ENCODE data around the gene CLEC12A. TPM values are rescaled to one million over a fixed set of nuclear protein-coding genes. Genes with fewer than 3 reads are reported as not detected.

CLEC12A gene
- total RNA-seq: not detected in 3 replicates
- long read RNA-seq: 0 reads

DNA sequence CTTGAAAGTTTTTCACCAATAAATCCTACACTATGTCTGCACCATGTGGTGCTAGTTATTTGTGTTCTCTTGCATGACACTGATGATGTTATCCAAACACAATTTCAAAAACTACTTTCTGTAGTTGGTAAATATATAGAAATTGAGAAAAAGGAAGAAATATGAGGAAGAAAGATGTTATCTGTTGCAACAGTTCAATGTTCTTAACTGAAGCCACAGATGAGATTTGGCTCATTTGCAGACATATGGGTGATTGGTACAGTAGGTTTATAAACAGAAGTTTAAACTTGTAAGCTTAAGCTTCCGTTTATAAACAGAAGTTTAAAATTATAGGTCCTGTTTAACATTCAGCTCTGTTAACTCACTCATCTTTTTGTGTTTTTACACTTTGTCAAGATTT lies at the start of gene CLEC12A:
Gene CLEC12A, plus strand, starts transcription at position 229 of the 400 bp plus-strand sequence. CDS start 188 bp downstream, outside the sequence.
- no peak for TF ChIP-seq CTCF (IDR thresholded peaks at IDR 0.05)
- no peak within 1 kb of the TSS for H3K27ac Mint-ChIP-seq (ENCODE audit: unreplicated experiment)

GRCh38 chr12:9922429-9922828 lies 48.8 kb upstream of the CLEC12A start:
- Mint-ChIP-seq H3K4me1 (ENCODE audit: low read depth) (peaks cover 5% of the 10 kb centered on the region), H3K9me3 (ENCODE audit: low read depth) (peaks cover 6% of the 10 kb centered on the region), H3K4me3 (ENCODE audit: unreplicated experiment) (no peak overlapping the region), H3K27ac (ENCODE audit: unreplicated experiment) (no peak overlapping the region), H3K36me3 (ENCODE audit: low read depth) (no peaks in the 10 kb centered on the region), H3K27me3 (ENCODE audit: low read depth) (no peaks in the 10 kb centered on the region)
- no peak for TF ChIP-seq CTCF (IDR thresholded peaks at IDR 0.05)
- no peak for DNase-seq (ENCODE audit: low spot score)

More for the DNA sequence above, at the start of gene CLEC12A:
- Mint-ChIP-seq H3K36me3 (ENCODE audit: low read depth) (peaks cover 2% of the 10 kb centered on the region), H3K27me3 (ENCODE audit: low read depth) (peaks cover 5% of the 10 kb centered on the region), H3K4me3 (ENCODE audit: unreplicated experiment) (no peak within 1 kb of the TSS), H3K4me1 (ENCODE audit: low read depth) (no peaks in the 10 kb centered on the region), H3K9me3 (ENCODE audit: low read depth) (peaks cover 4% of the 10 kb centered on the region)
- DNase-seq (ENCODE audit: low spot score): no peak

GRCh38 chr12:9925705-9926393 lies 45.4 kb upstream of the CLEC12A start:
- peaks cover 2% of the 10 kb centered on the region for H3K27me3 Mint-ChIP-seq (ENCODE audit: low read depth)
- no peaks in the 10 kb centered on the region for H3K9me3 Mint-ChIP-seq (ENCODE audit: low read depth)
- no peak overlapping the region for H3K27ac Mint-ChIP-seq (ENCODE audit: unreplicated experiment)
- peak overlapping the region; percentile 2 for H3K4me3 Mint-ChIP-seq (ENCODE audit: unreplicated experiment)
- TF ChIP-seq CTCF (IDR thresholded peaks at IDR 0.05): peak; percentile 84
- DNase-seq (ENCODE audit: low spot score): no peak
- peaks cover 5% of the 10 kb centered on the region for H3K4me1 Mint-ChIP-seq (ENCODE audit: low read depth)
- H3K36me3 Mint-ChIP-seq (ENCODE audit: low read depth): no peaks in the 10 kb centered on the region

- no peak overlapping the region for H3K27ac Mint-ChIP-seq (ENCODE audit: unreplicated experiment)
- DNase-seq (ENCODE audit: low spot score): no peak
- H3K36me3 Mint-ChIP-seq (ENCODE audit: low read depth): no peaks in the 10 kb centered on the region
- peaks cover 5% of the 10 kb centered on the region for H3K4me1 Mint-ChIP-seq (ENCODE audit: low read depth)
- H3K9me3 Mint-ChIP-seq (ENCODE audit: low read depth): no peaks in the 10 kb centered on the region
- no peak for TF ChIP-seq CTCF (IDR thresholded peaks at IDR 0.05)
- H3K27me3 Mint-ChIP-seq (ENCODE audit: low read depth): peaks cover 2% of the 10 kb centered on the region
- H3K4me3 Mint-ChIP-seq (ENCODE audit: unreplicated experiment): no peak overlapping the region
Measured at GRCh38 chr12:9926876-9927275, 44.3 kb upstream of the CLEC12A start.

DNA sequence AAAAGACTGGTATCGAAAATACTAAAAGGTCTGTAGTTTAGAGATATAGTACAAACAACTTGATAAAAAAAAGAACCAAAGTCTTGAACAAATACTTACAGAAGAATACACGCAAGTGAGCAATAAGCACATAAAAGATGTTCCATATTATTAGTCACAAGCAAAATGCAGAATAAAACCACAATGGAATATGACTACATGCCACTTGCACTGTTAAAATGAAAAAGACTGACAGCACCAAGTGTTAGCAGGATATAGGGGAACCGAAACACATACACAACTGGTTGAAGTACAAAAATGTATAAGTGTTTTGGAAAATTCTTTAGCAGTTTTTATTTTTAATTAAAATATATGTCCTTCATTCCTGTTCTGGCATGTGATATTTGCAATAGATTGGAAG lies 42.6 kb upstream of the CLEC12A start:
- Mint-ChIP-seq H3K4me1 (ENCODE audit: low read depth) (peaks cover 5% of the 10 kb centered on the region), H3K27ac (ENCODE audit: unreplicated experiment) (no peak overlapping the region), H3K36me3 (ENCODE audit: low read depth) (no peaks in the 10 kb centered on the region), H3K9me3 (ENCODE audit: low read depth) (no peaks in the 10 kb centered on the region), H3K4me3 (ENCODE audit: unreplicated experiment) (no peak overlapping the region), H3K27me3 (ENCODE audit: low read depth) (peaks cover 5% of the 10 kb centered on the region)
- DNase-seq (ENCODE audit: low spot score): no peak
- no peak for TF ChIP-seq CTCF (IDR thresholded peaks at IDR 0.05)
